Mesothelial cell of epicardium (in vitro differentiated cells): ENCODE results near the gene SPACA5B. TPM values are rescaled to one million over a fixed set of nuclear protein-coding genes. Genes with fewer than 3 reads are reported as not detected.
"Not testable (repeated sequence)": the region's sequence is repeated elsewhere in the genome, so short reads cannot be mapped to it uniquely, and the experiment has no call there.

Source experiments
- DNase-seq, 2 experiments: peaks; one replicate each; pipeline ENCODE4 v3.0.0; 2021; ENCODE audit warnings: low spot score in 2 of 2; ENCODE audit not compliant: unreplicated experiment in 2 of 2
- H3K27ac Mint-ChIP-seq: 2 replicates; pipeline ENCODE4 v1.8.0; 2021; ENCODE audit warnings: mixed read lengths
- H3K27me3 Mint-ChIP-seq: 2 replicates; pipeline ENCODE4 v1.8.0; 2021; ENCODE audit warnings: low read depth, mixed read lengths
- H3K36me3 Mint-ChIP-seq: 2 replicates; pipeline ENCODE4 v1.8.0; 2021; ENCODE audit warnings: mixed read lengths
- H3K4me1 Mint-ChIP-seq: 2 replicates; pipeline ENCODE4 v1.8.0; 2021; ENCODE audit warnings: mixed read lengths
- H3K4me3 Mint-ChIP-seq: 2 replicates; pipeline ENCODE4 v1.8.0; 2021; ENCODE audit warnings: mild to moderate bottlenecking, moderate library complexity, mixed read lengths
- H3K9me3 Mint-ChIP-seq: 2 replicates; pipeline ENCODE4 v1.8.0; 2021; ENCODE audit warnings: mixed read lengths
- CTCF ChIP-seq: fragments of 200-600 bp; sonication (generic); IDR thresholded peaks from one replicate; pipeline ENCODE4 v1.5.0; 2021; ENCODE audit warnings: antibody characterized with exemption; ENCODE audit not compliant: unreplicated experiment
- total RNA-seq: library from RNA; stranded (reverse); gene quantifications from 3 replicates; pipeline ENCODE4 v1.2.1, GENCODE V29; 2021

The SPACA5B gene
- total RNA-seq, 1 donor from 2014 or later = not detected

- no peak overlapping the region for H3K4me3 Mint-ChIP-seq
- no peak for DNase-seq
- peaks cover 2% of the 10 kb centered on the region for H3K36me3 Mint-ChIP-seq
- no peak for TF ChIP-seq CTCF
- H3K9me3 Mint-ChIP-seq = peaks cover 19% of the 10 kb centered on the region
- H3K27me3 Mint-ChIP-seq = peaks cover 5% of the 10 kb centered on the region
- no peaks in the 10 kb centered on the region for H3K4me1 Mint-ChIP-seq
- no peak overlapping the region for H3K27ac Mint-ChIP-seq
Observed at GRCh38 chrX:48154796-48155195, 24.4 kb downstream of the SPACA5B start.

DNA sequence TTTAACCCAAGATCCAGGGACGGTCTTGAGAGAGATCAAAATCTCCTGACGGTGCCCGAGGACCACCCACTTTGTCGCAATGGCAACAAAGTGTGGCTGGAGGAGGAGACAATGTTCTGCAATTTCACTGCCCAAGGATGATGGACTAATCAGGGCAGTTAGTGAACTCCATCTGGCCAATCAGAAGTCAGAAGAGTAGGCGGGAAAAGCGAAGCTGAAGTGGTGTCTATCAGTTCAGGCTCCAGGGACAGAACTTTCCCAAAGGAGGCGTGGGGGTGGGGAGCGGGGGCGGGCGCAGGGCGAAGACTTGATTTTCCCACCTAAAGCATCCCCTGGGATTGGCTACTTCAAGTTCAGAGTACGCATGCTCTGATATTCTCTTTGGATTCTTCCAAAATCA is 25.6 kb downstream of the SPACA5B start:
- DNase-seq = no peak
- no peaks in the 10 kb centered on the region for H3K4me1 Mint-ChIP-seq
- H3K9me3 Mint-ChIP-seq = peaks cover 26% of the 10 kb centered on the region
- no peak overlapping the region for H3K27ac Mint-ChIP-seq
- no peak for TF ChIP-seq CTCF
- no peak overlapping the region for H3K4me3 Mint-ChIP-seq
- peaks cover 2% of the 10 kb centered on the region for H3K36me3 Mint-ChIP-seq
- H3K27me3 Mint-ChIP-seq = peaks cover 10% of the 10 kb centered on the region

- Mint-ChIP-seq H3K9me3 (peaks cover 27% of the 10 kb centered on the region), H3K36me3 (no peaks in the 10 kb centered on the region), H3K27me3 (peaks cover 20% of the 10 kb centered on the region), H3K4me1 (no peaks in the 10 kb centered on the region), H3K27ac (no peak overlapping the region), H3K4me3 (no peak overlapping the region)
- no peak for TF ChIP-seq CTCF
- no peak for DNase-seq
Observed at GRCh38 chrX:48165241-48165640, 34.8 kb downstream of the SPACA5B start.

DNA sequence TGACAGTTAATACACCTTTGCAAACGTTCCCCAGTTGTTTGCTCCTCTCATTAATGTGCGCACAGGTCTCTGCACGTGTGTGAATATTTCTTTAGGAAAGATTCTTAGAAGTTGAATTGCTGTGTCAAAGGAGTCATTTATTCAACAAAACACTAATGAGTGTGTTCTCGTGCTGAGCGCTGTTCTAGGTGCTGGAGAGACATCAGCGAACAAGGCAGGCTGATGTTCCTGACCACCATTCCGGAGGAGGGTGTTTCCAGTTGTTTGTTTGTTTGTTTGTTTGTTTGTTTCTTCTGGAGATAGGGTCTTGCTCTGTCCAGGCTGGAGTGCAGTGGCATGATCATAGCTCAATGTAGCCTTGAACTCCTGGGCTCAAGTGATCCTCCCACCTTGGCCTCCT is 35.9 kb downstream of the SPACA5B start:
- not testable (repeated sequence) for DNase-seq, H3K4me1 Mint-ChIP-seq, H3K27ac Mint-ChIP-seq, H3K36me3 Mint-ChIP-seq, H3K4me3 Mint-ChIP-seq
- H3K27me3 Mint-ChIP-seq = peaks cover 16% of the 10 kb centered on the region
- H3K9me3 Mint-ChIP-seq = peaks cover 20% of the 10 kb centered on the region

DNA sequence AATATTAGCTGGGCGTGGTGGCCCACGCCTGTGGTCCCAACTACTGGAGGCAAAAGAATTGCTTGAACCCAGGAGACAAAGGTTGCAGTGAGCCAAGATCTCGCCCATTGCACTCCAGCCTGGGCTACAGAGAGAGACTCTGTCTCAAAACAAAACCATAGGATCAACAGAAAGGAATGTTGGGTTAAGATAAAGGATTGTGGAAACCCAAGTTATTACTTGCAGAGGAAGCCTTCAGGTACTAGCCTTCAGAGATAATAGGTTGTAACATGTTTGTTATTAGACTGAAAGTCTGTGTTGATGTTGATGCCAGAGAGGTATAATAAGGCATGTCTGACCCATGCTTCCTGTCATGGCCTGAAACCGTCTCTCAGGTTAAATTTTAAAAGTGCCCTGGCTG is 49.3 kb downstream of the SPACA5B start:
- H3K36me3 Mint-ChIP-seq = no peaks in the 10 kb centered on the region
- peaks cover 4% of the 10 kb centered on the region for H3K27me3 Mint-ChIP-seq
- no peak for TF ChIP-seq CTCF
- no peak overlapping the region for H3K4me3 Mint-ChIP-seq
- no peak for DNase-seq
- no peaks in the 10 kb centered on the region for H3K4me1 Mint-ChIP-seq
- H3K9me3 Mint-ChIP-seq = peaks cover 13% of the 10 kb centered on the region
- H3K27ac Mint-ChIP-seq = no peak overlapping the region

DNA sequence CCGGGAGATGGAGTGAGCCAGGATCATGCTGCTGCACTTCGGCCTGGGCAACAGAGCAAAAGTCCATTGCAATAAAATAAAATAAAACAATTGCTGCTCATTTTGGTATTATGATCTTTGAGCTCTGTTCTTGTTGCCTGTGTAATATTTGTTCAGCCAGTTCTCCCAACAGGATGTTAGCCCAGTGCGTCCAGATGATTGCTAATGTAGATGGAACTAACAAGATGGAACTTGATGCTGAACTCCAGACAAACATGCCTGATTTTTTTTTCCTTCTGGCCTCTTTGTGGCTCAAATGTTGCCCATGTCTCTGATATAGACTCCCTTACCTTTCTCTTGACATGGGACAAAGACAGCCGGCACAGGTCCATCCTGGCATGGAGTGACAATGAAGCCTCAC is 50.4 kb downstream of the SPACA5B start:
- H3K9me3 Mint-ChIP-seq = peaks cover 17% of the 10 kb centered on the region

GRCh38 chrX:48181882-48182281 is 51.5 kb downstream of the SPACA5B start:
- not testable (repeated sequence) for H3K4me1 Mint-ChIP-seq, H3K4me3 Mint-ChIP-seq, DNase-seq, H3K36me3 Mint-ChIP-seq, H3K27ac Mint-ChIP-seq
- H3K9me3 Mint-ChIP-seq = peaks cover 22% of the 10 kb centered on the region
- peaks cover 12% of the 10 kb centered on the region for H3K27me3 Mint-ChIP-seq

More for the DNA sequence above, 50.4 kb downstream of the SPACA5B start:
- Mint-ChIP-seq H3K36me3 (no peaks in the 10 kb centered on the region), H3K27ac (no peak overlapping the region), H3K27me3 (peaks cover 12% of the 10 kb centered on the region), H3K4me3 (no peak overlapping the region), H3K4me1 (no peaks in the 10 kb centered on the region)
- DNase-seq = no peak
- no peak for TF ChIP-seq CTCF
